OCI-LY3 (cell line): ENCODE data around the gene CXorf65.

Experiments used
- EZH2phosphoT487 ChIP-seq: fragments of 200-600 bp; shearing (Covaris generic); IDR thresholded peaks from 2 replicates; pipeline ENCODE4 v1.6.1; 2018; ENCODE audit warnings: antibody characterized with exemption, mixed run types, low read depth
- TF ChIP-seq, protein P1 (sequence below): fragments of 200-600, 300-600 bp; sonication (generic); IDR thresholded peaks from 2 replicates; pipeline ENCODE4 v1.5.1; 2014; ENCODE audit warnings: antibody characterized with exemption, low read length, low read depth

DNA sequence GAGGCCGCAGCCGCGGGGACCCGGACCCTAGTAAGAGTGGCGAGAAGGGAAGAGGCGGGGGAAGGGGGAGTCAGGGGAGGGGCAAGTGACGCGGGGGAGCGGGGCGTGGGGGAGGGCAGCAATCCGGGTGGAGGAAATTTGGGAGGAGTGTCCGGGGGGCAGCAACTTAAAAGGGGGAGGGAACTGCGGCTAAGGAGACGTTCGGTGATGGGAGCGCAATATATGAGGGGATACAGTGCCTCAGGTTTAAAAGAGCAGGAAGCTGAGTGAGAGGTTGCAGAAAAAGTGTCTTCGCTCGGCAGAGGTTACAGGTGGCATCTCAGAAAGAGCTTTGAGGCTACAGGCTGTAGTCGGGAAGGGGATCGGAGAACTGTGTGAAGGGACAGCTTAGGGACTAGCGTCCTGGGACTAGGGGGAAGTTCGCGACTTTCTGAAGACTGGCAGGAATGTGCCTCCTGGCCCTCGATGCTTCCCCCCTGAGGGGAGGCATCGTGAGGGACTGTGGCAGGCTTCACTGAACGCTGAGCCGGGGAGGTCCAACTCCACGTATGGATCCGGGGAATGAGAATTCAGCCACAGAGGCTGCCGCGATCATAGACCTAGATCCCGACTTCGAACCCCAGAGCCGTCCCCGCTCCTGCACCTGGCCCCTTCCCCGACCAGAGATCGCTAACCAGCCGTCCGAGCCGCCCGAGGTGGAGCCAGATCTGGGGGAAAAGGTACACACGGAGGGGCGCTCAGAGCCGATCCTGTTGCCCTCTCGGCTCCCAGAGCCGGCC is 10.4 kb downstream of the CXorf65 start:
- TF ChIP-seq, protein P1, sequence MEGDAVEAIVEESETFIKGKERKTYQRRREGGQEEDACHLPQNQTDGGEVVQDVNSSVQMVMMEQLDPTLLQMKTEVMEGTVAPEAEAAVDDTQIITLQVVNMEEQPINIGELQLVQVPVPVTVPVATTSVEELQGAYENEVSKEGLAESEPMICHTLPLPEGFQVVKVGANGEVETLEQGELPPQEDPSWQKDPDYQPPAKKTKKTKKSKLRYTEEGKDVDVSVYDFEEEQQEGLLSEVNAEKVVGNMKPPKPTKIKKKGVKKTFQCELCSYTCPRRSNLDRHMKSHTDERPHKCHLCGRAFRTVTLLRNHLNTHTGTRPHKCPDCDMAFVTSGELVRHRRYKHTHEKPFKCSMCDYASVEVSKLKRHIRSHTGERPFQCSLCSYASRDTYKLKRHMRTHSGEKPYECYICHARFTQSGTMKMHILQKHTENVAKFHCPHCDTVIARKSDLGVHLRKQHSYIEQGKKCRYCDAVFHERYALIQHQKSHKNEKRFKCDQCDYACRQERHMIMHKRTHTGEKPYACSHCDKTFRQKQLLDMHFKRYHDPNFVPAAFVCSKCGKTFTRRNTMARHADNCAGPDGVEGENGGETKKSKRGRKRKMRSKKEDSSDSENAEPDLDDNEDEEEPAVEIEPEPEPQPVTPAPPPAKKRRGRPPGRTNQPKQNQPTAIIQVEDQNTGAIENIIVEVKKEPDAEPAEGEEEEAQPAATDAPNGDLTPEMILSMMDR: no peak
- no peak for TF ChIP-seq EZH2phosphoT487
